ENCODE measurements around the gene DKK3.

- no peak for TF ChIP-seq CTCF (IDR thresholded peaks at IDR 0.05; ENCODE audit: insufficient read depth, low read length, poor library complexity, severe bottlenecking)
- no peak for TF ChIP-seq EZH2phosphoT487 (conservative IDR thresholded peaks at IDR 0.05; ENCODE audit: low read length)
Measured at GRCh38 chr11:11937957-11938356, 70.5 kb downstream of the DKK3 start.
